IMR-90 (cell line): ENCODE measurements around the gene ANKRD44. TPM values are rescaled to one million over a fixed set of nuclear protein-coding genes. Genes with fewer than 3 reads are reported as not detected.

Experiments used
- ATAC-seq: fragments of 200-7000 bp; cut with Tn5 transposase; 2 replicates; pipeline ENCODE4 v1.9.1; 2020; ENCODE audit warnings: low read depth, mild to moderate bottlenecking, moderate library complexity
- BruUV-seq: library from RNA; stranded (reverse); fragments of 400-500 nt; replicated peaks from 2 replicates; lab custom pipeline; 2021; lab: Mats Ljungman, UMichigan
- CTCF ChIA-PET: fragments of 300-600 bp; formaldehyde crosslinking; extraction: SDS; loops from one replicate; lab custom pipeline; 2021; ENCODE audit warnings: antibody characterized with exemption; lab: Yijun Ruan, JAX
- POLR2A ChIA-PET: fragments of 300-600 bp; sonication (Branson Sonifier 250); formaldehyde crosslinking; loops from one replicate; lab custom pipeline; 2022; ENCODE audit warnings: antibody characterized with exemption; ENCODE audit not compliant: unreplicated experiment; lab: Charles Lee
- DNase-seq: peaks from one replicate; pipeline ENCODE4 v3.0.0; 2013
- H2AFZ ChIP-seq: replicated peaks from 2 replicates; pipeline ENCODE3; 2013; ENCODE audit warnings: low read length, mild to moderate bottlenecking; ENCODE audit not compliant: poor library complexity
- H2AK5ac ChIP-seq: 2 replicates; pipeline ENCODE4 v1.6.1; 2013; ENCODE audit warnings: low read depth, low read length, inconsistent platforms
- H2AK9ac ChIP-seq: replicated peaks from 2 replicates; pipeline ENCODE3; 2013; ENCODE audit warnings: mild to moderate bottlenecking, low read depth, low read length, moderate library complexity; ENCODE audit not compliant: poor library complexity
- H2BK120ac ChIP-seq: 2 replicates; pipeline ENCODE4 v1.6.1; 2013; ENCODE audit warnings: low read depth, low read length, inconsistent platforms
- H2BK15ac ChIP-seq: 3 replicates; pipeline ENCODE4 v1.6.1; 2013; ENCODE audit warnings: low read depth, low read length, inconsistent platforms
- H2BK20ac ChIP-seq: 2 replicates; pipeline ENCODE4 v1.6.1; 2013; ENCODE audit warnings: low read depth, mild to moderate bottlenecking, inconsistent platforms, low read length, moderate library complexity
- H2BK5ac ChIP-seq: 2 replicates; pipeline ENCODE4 v1.6.1; 2013; ENCODE audit warnings: mild to moderate bottlenecking, low read depth, low read length, inconsistent platforms; ENCODE audit not compliant: poor library complexity, severe bottlenecking
- H3K14ac ChIP-seq: replicated peaks from 2 replicates; pipeline ENCODE4 v1.6.1; 2013; ENCODE audit warnings: low read depth, low read length, inconsistent platforms
- H3K18ac ChIP-seq: 2 replicates; pipeline ENCODE4 v1.6.1; 2013; ENCODE audit warnings: low read depth, low read length, control low read depth
- H3K23ac ChIP-seq: 2 replicates; pipeline ENCODE4 v1.6.1; 2013; ENCODE audit warnings: low read depth, low read length, inconsistent platforms
- H3K27ac ChIP-seq: 2 replicates; pipeline ENCODE4 v1.5.1; 2013; ENCODE audit warnings: mild to moderate bottlenecking, control low read depth, low read length; ENCODE audit not compliant: insufficient read depth
- H3K27me3 ChIP-seq: 2 replicates; pipeline ENCODE4 v1.6.1; 2013; ENCODE audit warnings: low read length; ENCODE audit not compliant: control insufficient read depth, insufficient read depth
- H3K36me3 ChIP-seq: 2 replicates; pipeline ENCODE4 v1.6.1; 2013; ENCODE audit warnings: low read length, mixed read lengths; ENCODE audit not compliant: control insufficient read depth, insufficient read depth
- H3K4ac ChIP-seq: 2 replicates; pipeline ENCODE4 v1.6.1; 2013; ENCODE audit warnings: low read depth, low read length, inconsistent platforms
- H3K4me1 ChIP-seq: 2 replicates; pipeline ENCODE4 v1.6.1; 2013; ENCODE audit warnings: low read length, mixed read lengths; ENCODE audit not compliant: control insufficient read depth, insufficient read depth
- H3K4me2 ChIP-seq: 2 replicates; pipeline ENCODE4 v1.6.1; 2013; ENCODE audit warnings: low read depth, mild to moderate bottlenecking, control low read depth, low read length, moderate library complexity
- H3K4me3 ChIP-seq: 2 replicates; pipeline ENCODE4 v1.5.1; 2013; ENCODE audit warnings: low read depth, mild to moderate bottlenecking, control low read depth, low read length, moderate library complexity; ENCODE audit not compliant: insufficient read depth
- H3K56ac ChIP-seq: 2 replicates; pipeline ENCODE4 v1.6.1; 2013; ENCODE audit warnings: low read length, inconsistent platforms; ENCODE audit not compliant: insufficient read depth; ENCODE audit errors: extremely low read depth
- H3K79me1 ChIP-seq, 2 experiments: 2 replicates each; pipeline ENCODE4 v1.6.1; 2013; ENCODE audit warnings: low read length in 2 of 2, inconsistent platforms in 1 of 2, low read depth in 1 of 2
- H3K9ac ChIP-seq: 2 replicates; pipeline ENCODE4 v1.6.1; 2013; ENCODE audit warnings: low read depth, low read length, control low read depth
- H3K9me1 ChIP-seq: 2 replicates; pipeline ENCODE4 v1.6.1; 2013; ENCODE audit warnings: low read length, inconsistent platforms; ENCODE audit not compliant: insufficient read depth
- H3K9me3 ChIP-seq: 2 replicates; pipeline ENCODE4 v1.6.1; 2013; ENCODE audit warnings: low read length; ENCODE audit not compliant: control insufficient read depth, insufficient read depth
- H4K20me1 ChIP-seq: 2 replicates; pipeline ENCODE4 v1.6.1; 2013; ENCODE audit warnings: low read length, inconsistent platforms; ENCODE audit not compliant: insufficient read depth
- H4K5ac ChIP-seq: 2 replicates; pipeline ENCODE4 v1.6.1; 2013; ENCODE audit warnings: mild to moderate bottlenecking, low read depth, low read length, control low read depth
- H4K8ac ChIP-seq, 2 experiments: 2 replicates each; pipeline ENCODE4 v1.6.1; 2013; ENCODE audit warnings: low read depth in 2 of 2, low read length in 2 of 2, control low read depth in 1 of 2, inconsistent platforms in 1 of 2
- H4K91ac ChIP-seq: 2 replicates; pipeline ENCODE4 v1.6.1; 2013; ENCODE audit warnings: low read depth, low read length, inconsistent platforms; ENCODE audit not compliant: insufficient read depth
- BHLHE40 ChIP-seq: fragments of 150-350 bp; IDR thresholded peaks from 2 replicates; pipeline ENCODE4 v1.6.1; 2016; ENCODE audit warnings: mild to moderate bottlenecking, low read depth, low read length
- CEBPB ChIP-seq: IDR thresholded peaks from 2 replicates; pipeline ENCODE4 v1.6.1; 2012; ENCODE audit warnings: low read depth, low read length, improper control_type of control experiment
- CHD1 ChIP-seq: IDR thresholded peaks from 2 replicates; pipeline ENCODE4 v1.6.1; 2012; ENCODE audit warnings: low read depth, low read length, improper control_type of control experiment
- FOS ChIP-seq: fragments of 150-350 bp; IDR thresholded peaks from 2 replicates; pipeline ENCODE4 v1.6.1; 2016; ENCODE audit warnings: low read depth, low read length
- MAFK ChIP-seq: IDR thresholded peaks from 2 replicates; pipeline ENCODE4 v1.6.1; 2012; ENCODE audit warnings: low read depth, low read length, improper control_type of control experiment
- MAZ ChIP-seq: IDR thresholded peaks from 2 replicates; pipeline ENCODE4 v1.6.1; 2012; ENCODE audit warnings: low read depth, mild to moderate bottlenecking, low read length, improper control_type of control experiment, moderate library complexity, borderline replicate concordance
- MXI1 ChIP-seq: IDR thresholded peaks from 2 replicates; pipeline ENCODE4 v1.6.1; 2012; ENCODE audit warnings: low read depth, mild to moderate bottlenecking, low read length, moderate library complexity, borderline replicate concordance
- NFE2L2 ChIP-seq: fragments of 150-350 bp; IDR thresholded peaks from 2 replicates; pipeline ENCODE4 v1.6.1; 2016; ENCODE audit warnings: low read depth, mild to moderate bottlenecking, low read length
- POLR2A ChIP-seq: IDR thresholded peaks from 2 replicates; pipeline ENCODE4 v1.6.1; 2012; ENCODE audit warnings: mild to moderate bottlenecking, low read depth, low read length
- RAD21 ChIP-seq: IDR thresholded peaks from 2 replicates; pipeline ENCODE4 v1.6.1; 2012; ENCODE audit warnings: low read length, improper control_type of control experiment
- RCOR1 ChIP-seq: IDR thresholded peaks from 2 replicates; pipeline ENCODE4 v1.6.1; 2012; ENCODE audit warnings: mild to moderate bottlenecking, low read length, improper control_type of control experiment; ENCODE audit not compliant: insufficient replicate concordance
- RFX5 ChIP-seq: IDR thresholded peaks from 2 replicates; pipeline ENCODE4 v1.8.0; 2012; ENCODE audit warnings: low read depth, mild to moderate bottlenecking, low read length, moderate library complexity
- SMC3 ChIP-seq: fragments of 150-350 bp; IDR thresholded peaks from 2 replicates; pipeline ENCODE4 v1.6.1; 2016; ENCODE audit warnings: low read depth, mild to moderate bottlenecking, antibody characterized with exemption, low read length, moderate library complexity
- WGBS, 2 experiments: methylation state at CpG; one replicate each; pipeline versions ENCODE4 v1.1.5 to v1.1.7; 2013; ENCODE audit warnings: missing lambda C conversion rate in 2 of 2; ENCODE audit not compliant: insufficient read length in 1 of 2; ENCODE audit errors: extremely low coverage in 2 of 2; 5-methylcytosine and 5-hydroxymethylcytosine counted together
- dilution Hi-C: fragments of 300-500 bp; cut with HindIII; formaldehyde crosslinking; loops from one replicate; pipeline ENCODE4 v1.14.3; 2018; ENCODE audit warnings: low sequenced_read_pairs; ENCODE audit not compliant: unreplicated experiment
- in situ Hi-C: fragments of 300-500 bp; cut with MboI; formaldehyde crosslinking; loops from 3 replicates; pipeline ENCODE4 v1.14.3; 2019; ENCODE audit warnings: low sequenced_read_pairs, inconsistent platforms, mixed read lengths
- intact Hi-C: fragments of 100-400 bp; cut with micrococcal nuclease; formaldehyde crosslinking; loops from 2 replicates; pipeline ENCODE4 v1.10.0; 2022
- polyA plus RNA-seq, 3 experiments: library from polyadenylated mRNA; depleted of rRNA; stranded (reverse); fragments of >200 nt; gene quantifications; 2 replicates each; pipeline ENCODE4 v1.2.3, GENCODE V29; 2012; ENCODE audit warnings: low replicate concordance in 1 of 3
- total RNA-seq: library from RNA; depleted of rRNA; stranded (reverse); fragments of >200 nt; gene quantifications from 2 replicates; pipeline ENCODE4 v1.2.3, GENCODE V29; 2012
- TF ChIP-seq, protein P1 (sequence below): fragments of 150-350 bp; IDR thresholded peaks from 2 replicates; pipeline ENCODE4 v1.6.1; 2016; ENCODE audit warnings: low read depth, mild to moderate bottlenecking, low read length, moderate library complexity, borderline replicate concordance
- TF ChIP-seq, protein P2 (sequence below): fragments of 150-350 bp; IDR thresholded peaks from 2 replicates; pipeline ENCODE4 v1.6.1; 2017; ENCODE audit warnings: mild to moderate bottlenecking, antibody characterized with exemption, low read length, low read depth
- TF ChIP-seq, protein P3 (sequence below): conservative IDR thresholded peaks from 2 replicates; pipeline ENCODE4 v1.5.1; 2012; ENCODE audit warnings: mild to moderate bottlenecking, low read depth, low read length, improper control_type of control experiment

Gene ANKRD44
- total and polyA plus RNA-seq, 2 of the 4 experiments (the other 2 are of a cell fraction): 5.2 to 15.6 TPM

DNA sequence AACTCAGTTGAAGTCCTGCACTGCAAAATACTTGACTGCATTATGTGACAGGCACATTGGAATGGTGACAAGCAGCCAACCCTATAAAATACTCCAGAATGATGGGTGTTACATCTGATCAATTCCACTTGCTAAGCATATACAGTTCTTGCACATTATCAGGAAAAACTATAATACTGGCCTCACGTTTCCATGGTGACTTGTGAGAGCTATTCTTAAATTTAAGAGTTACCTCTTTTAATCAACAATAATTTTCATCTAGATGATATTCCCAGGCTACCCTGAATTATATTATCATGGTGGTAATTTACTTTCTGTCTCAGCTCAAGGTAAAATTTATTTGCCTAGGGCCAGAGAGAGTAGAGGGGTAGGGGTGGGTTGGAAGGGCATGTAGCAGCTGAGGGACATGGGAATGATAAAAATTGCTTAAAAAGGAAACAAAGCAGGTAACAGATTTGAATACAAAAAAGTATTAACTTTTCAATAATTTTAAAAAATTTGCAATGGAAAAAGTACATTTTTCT lies 251.7 kb downstream of the ANKRD44 start:
- H2BK5ac ChIP-seq: no peak overlapping the region
- no peak overlapping the region for H3K4ac ChIP-seq
- no peak overlapping the region for H3K14ac ChIP-seq
- H3K27ac ChIP-seq: no peak overlapping the region
- no peak overlapping the region for H4K5ac ChIP-seq
- no peak overlapping the region for H2BK15ac ChIP-seq
- H4K8ac ChIP-seq: no peak overlapping the region
- H3K27me3 ChIP-seq: no peaks in the 10 kb centered on the region
- no peak overlapping the region for H3K56ac ChIP-seq
- H2AK9ac ChIP-seq: no peak overlapping the region
- dilution Hi-C loops (no loop called here), in situ Hi-C loops (no loop called here), intact Hi-C loops (no loop called here)
- H2BK20ac ChIP-seq: no peak overlapping the region
- H3K9me1 ChIP-seq: no peaks in the 10 kb centered on the region
- H2AFZ ChIP-seq: no peak overlapping the region
- no peak overlapping the region for H3K4me3 ChIP-seq
- H2BK120ac ChIP-seq: no peak overlapping the region
- H3K79me1 ChIP-seq: no peaks in the 10 kb centered on the region
- H4K20me1 ChIP-seq: no peaks in the 10 kb centered on the region
- no peak overlapping the region for H3K4me2 ChIP-seq
- ATAC-seq (no peak), DNase-seq (no peak)
- H3K4me1 ChIP-seq: no peaks in the 10 kb centered on the region
- H3K9ac ChIP-seq: no peak overlapping the region
- no peak overlapping the region for H4K91ac ChIP-seq
- BruUV-seq: no TSS peak
- H3K36me3 ChIP-seq: no peaks in the 10 kb centered on the region
- H3K18ac ChIP-seq: no peak overlapping the region
- no peak for TF ChIP-seq RCOR1
- TF ChIP-seq, protein P1, sequence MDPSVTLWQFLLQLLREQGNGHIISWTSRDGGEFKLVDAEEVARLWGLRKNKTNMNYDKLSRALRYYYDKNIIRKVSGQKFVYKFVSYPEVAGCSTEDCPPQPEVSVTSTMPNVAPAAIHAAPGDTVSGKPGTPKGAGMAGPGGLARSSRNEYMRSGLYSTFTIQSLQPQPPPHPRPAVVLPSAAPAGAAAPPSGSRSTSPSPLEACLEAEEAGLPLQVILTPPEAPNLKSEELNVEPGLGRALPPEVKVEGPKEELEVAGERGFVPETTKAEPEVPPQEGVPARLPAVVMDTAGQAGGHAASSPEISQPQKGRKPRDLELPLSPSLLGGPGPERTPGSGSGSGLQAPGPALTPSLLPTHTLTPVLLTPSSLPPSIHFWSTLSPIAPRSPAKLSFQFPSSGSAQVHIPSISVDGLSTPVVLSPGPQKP: no peak
- TF ChIP-seq NFE2L2: no peak
- TF ChIP-seq CHD1: no peak
- no peak for TF ChIP-seq SMC3
- TF ChIP-seq FOS: no peak
- no peak for TF ChIP-seq MXI1
- no peak for TF ChIP-seq BHLHE40
- TF ChIP-seq, protein P2, sequence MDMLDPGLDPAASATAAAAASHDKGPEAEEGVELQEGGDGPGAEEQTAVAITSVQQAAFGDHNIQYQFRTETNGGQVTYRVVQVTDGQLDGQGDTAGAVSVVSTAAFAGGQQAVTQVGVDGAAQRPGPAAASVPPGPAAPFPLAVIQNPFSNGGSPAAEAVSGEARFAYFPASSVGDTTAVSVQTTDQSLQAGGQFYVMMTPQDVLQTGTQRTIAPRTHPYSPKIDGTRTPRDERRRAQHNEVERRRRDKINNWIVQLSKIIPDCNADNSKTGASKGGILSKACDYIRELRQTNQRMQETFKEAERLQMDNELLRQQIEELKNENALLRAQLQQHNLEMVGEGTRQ: no peak
- TF ChIP-seq CEBPB: no peak
- TF ChIP-seq POLR2A: no peak
- TF ChIP-seq, protein P3, sequence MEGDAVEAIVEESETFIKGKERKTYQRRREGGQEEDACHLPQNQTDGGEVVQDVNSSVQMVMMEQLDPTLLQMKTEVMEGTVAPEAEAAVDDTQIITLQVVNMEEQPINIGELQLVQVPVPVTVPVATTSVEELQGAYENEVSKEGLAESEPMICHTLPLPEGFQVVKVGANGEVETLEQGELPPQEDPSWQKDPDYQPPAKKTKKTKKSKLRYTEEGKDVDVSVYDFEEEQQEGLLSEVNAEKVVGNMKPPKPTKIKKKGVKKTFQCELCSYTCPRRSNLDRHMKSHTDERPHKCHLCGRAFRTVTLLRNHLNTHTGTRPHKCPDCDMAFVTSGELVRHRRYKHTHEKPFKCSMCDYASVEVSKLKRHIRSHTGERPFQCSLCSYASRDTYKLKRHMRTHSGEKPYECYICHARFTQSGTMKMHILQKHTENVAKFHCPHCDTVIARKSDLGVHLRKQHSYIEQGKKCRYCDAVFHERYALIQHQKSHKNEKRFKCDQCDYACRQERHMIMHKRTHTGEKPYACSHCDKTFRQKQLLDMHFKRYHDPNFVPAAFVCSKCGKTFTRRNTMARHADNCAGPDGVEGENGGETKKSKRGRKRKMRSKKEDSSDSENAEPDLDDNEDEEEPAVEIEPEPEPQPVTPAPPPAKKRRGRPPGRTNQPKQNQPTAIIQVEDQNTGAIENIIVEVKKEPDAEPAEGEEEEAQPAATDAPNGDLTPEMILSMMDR: no peak
- TF ChIP-seq RAD21: no peak
- TF ChIP-seq RFX5: no peak
- TF ChIP-seq MAZ: no peak
- no peak for TF ChIP-seq MAFK
- POLR2A ChIA-PET: interaction anchor here (0.6 kb wide), 1 partner anchor 31 kb away, joined by 3 read pairs; no protein-coding TSS in a partner anchor
- H3K9me3 ChIP-seq: peaks cover 2% of the 10 kb centered on the region; the same call in 1 of the 2 replicates
- CTCF ChIA-PET: no interaction called here
- no peak overlapping the region for H2AK5ac ChIP-seq
- H3K23ac ChIP-seq: no peak overlapping the region
- no CpG with 5 or more reads among the region's 1 CpG for WGBS, 2 experiments
